ENCODE results near the gene KCNMA1. TPM values are rescaled to one million over a fixed set of nuclear protein-coding genes. Genes with fewer than 3 reads are reported as not detected.

Gene KCNMA1
- total and polyA plus RNA-seq, 9 of the 15 experiments (the other 6 are each of a cell fraction or from before 2014, with no cell fraction given): 0.01 to 0.95 (median 0.15) TPM; not detected in 4

- no peak for TF ChIP-seq SRSF9 (IDR thresholded peaks at IDR 0.05; ENCODE audit: borderline replicate concordance, low read depth, low read length)
- no peak for TF ChIP-seq ZNF140 (CRISPR knock-in tag; IDR thresholded peaks at IDR 0.05)
These were observed 328.1 kb downstream of the KCNMA1 start (continued) for GRCh38 chr10:77309509-77309908.

- Histone ChIP-seq H3K9me1 (ENCODE audit: control insufficient read depth, insufficient read depth, low read length) (no peaks in the 10 kb centered on the region), H3K9ac (ENCODE audit: insufficient read depth in 1 of 2, low read depth in 2 of 2, low read length in 2 of 2) (no peak overlapping the region), H3K4me2 (ENCODE audit: insufficient read depth, low read length) (no peak overlapping the region), H3K27ac (ENCODE audit: extremely low read depth, low read depth, low read length) (no peak overlapping the region), H3K9me3 (replicated peaks; ENCODE audit: control insufficient read depth, insufficient read depth, low read depth, low read length) (no peaks in the 10 kb centered on the region), H3K79me2 (ENCODE audit: control insufficient read depth, insufficient read depth, low read length) (no peaks in the 10 kb centered on the region), H4K20me1 (replicated peaks; ENCODE audit: control insufficient read depth, insufficient read depth, low read length) (no peaks in the 10 kb centered on the region), H3K27me3 (ENCODE audit: control insufficient read depth in 2 of 2, insufficient read depth in 2 of 2, low read length in 2 of 2) (peaks cover 2 to 12% of the 10 kb centered on the region in 2 experiments; a peak in 2 of 5 replicates), H3K4me3 (no peak overlapping the region), H3K36me3 (ENCODE audit: control insufficient read depth, insufficient read depth, low read length) (no peaks in the 10 kb centered on the region), H3K4me1 (replicated peaks in 1 of 2; ENCODE audit: control insufficient read depth in 2 of 2, insufficient read depth in 2 of 2, low read length in 2 of 2) (no peaks in the 10 kb centered on the region), H2AFZ (ENCODE audit: low read depth, low read length) (no peak overlapping the region)
- CTCF ChIA-PET (ENCODE audit: low intra/inter-chr PET ratio): no interaction called here
- no TSS peak for BruUV-seq (replicated peaks)
- TF ChIP-seq ZNF121 (CRISPR knock-in tag; conservative IDR thresholded peaks at IDR 0.05) (no peak), ETS2 (tag; IDR thresholded peaks at IDR 0.05; ENCODE audit: borderline replicate concordance, poor library complexity, severe bottlenecking) (no peak), ELF1 (tag; IDR thresholded peaks at IDR 0.05) (no peak), TFAP4 (CRISPR knock-in tag; IDR thresholded peaks at IDR 0.05; ENCODE audit: borderline replicate concordance) (no peak)
- FAIRE-seq: no peak
- intact Hi-C loops (cut with micrococcal nuclease): no loop called here
- DNase-seq (ENCODE audit: extremely low read depth in 1 of 4, low spot score in 3 of 4): no peak
- WGBS (ENCODE audit: insufficient coverage, low coverage, missing lambda C conversion rate): 3% methylated on average over 6 of the region's 6 CpGs
- POLR2A ChIA-PET: interaction anchor here (0.7 kb wide), 1 partner anchor 610 kb away, joined by 4 read pairs; no protein-coding TSS in a partner anchor
- in situ Hi-C loops (cut with MboI): no loop called here
- no peak for ATAC-seq
These were observed 328.5 kb downstream of the KCNMA1 start for GRCh38 chr10:77309092-77309491.
